ENCODE measurements around the gene WDR90. TPM values are rescaled to one million over a fixed set of nuclear protein-coding genes. Genes with fewer than 3 reads are reported as not detected.

The WDR90 gene
- total RNA-seq, 4 donors from 2014 or later: 2.9 to 9.8 (median 6.5) TPM

GRCh38 chr16:675884-676564 lies 26.9 kb downstream of the WDR90 start:
- in situ Hi-C loops (cut with MboI; ENCODE audit: low sequenced_read_pairs in 4 of 4): no loop called here
- ATAC-seq: no peak

GRCh38 chr16:676565-676902 lies 27.4 kb downstream of the WDR90 start:
- ATAC-seq (no peak), DNase-seq (no peak)
- H3K27me3 ChIP-seq: no peaks in the 10 kb centered on the region
- peaks cover 0 to 24% of the 10 kb centered on the region in 2 donors for H3K36me3 ChIP-seq
- H3K4me1 ChIP-seq: peaks cover 8 to 16% of the 10 kb centered on the region in 2 donors
- in situ Hi-C loops (cut with MboI; ENCODE audit: low sequenced_read_pairs in 4 of 4): no loop called here
- H3K27ac ChIP-seq: no peak overlapping the region
- no peak overlapping the region for H3K4me3 ChIP-seq
- no peak for TF ChIP-seq CTCF (IDR thresholded peaks at IDR 0.05 in 4 of 5, conservative IDR thresholded peaks at IDR 0.05 in 1 of 5)
- no peak for TF ChIP-seq POLR2A (IDR thresholded peaks at IDR 0.05)
- H3K9me3 ChIP-seq: no peaks in the 10 kb centered on the region
- intact Hi-C loops (cut with DNase I; ENCODE audit: low total_unique reads): no loop called here

More at GRCh38 chr16:675884-676564, 26.9 kb downstream of the WDR90 start:
- H3K36me3 ChIP-seq: peaks cover 0 to 27% of the 10 kb centered on the region in 2 donors
- intact Hi-C loops (cut with DNase I; ENCODE audit: low total_unique reads): no loop called here
- H3K4me3 ChIP-seq: peak overlapping the region in 2 of 4 donors; percentile 21 to 24
- no peak for DNase-seq
- TF ChIP-seq POLR2A (IDR thresholded peaks at IDR 0.05): no peak
- TF ChIP-seq CTCF (IDR thresholded peaks at IDR 0.05 in 4 of 5, conservative IDR thresholded peaks at IDR 0.05 in 1 of 5): no peak
- peaks cover 3 to 11% of the 10 kb centered on the region in 2 donors for H3K4me1 ChIP-seq
- H3K9me3 ChIP-seq: no peaks in the 10 kb centered on the region
- H3K27me3 ChIP-seq: no peaks in the 10 kb centered on the region
- no peak overlapping the region for H3K27ac ChIP-seq

- peaks cover 0 to 26% of the 10 kb centered on the region in 2 donors for H3K36me3 ChIP-seq
- H3K27me3 ChIP-seq: no peaks in the 10 kb centered on the region
- TF ChIP-seq POLR2A (IDR thresholded peaks at IDR 0.05): no peak
- TF ChIP-seq CTCF (IDR thresholded peaks at IDR 0.05 in 4 of 5, conservative IDR thresholded peaks at IDR 0.05 in 1 of 5): no peak
- no peaks in the 10 kb centered on the region for H3K9me3 ChIP-seq
- H3K4me1 ChIP-seq: peaks cover 12 to 20% of the 10 kb centered on the region in 2 donors
- H3K4me3 ChIP-seq: no peak overlapping the region
- in situ Hi-C loops (cut with MboI; ENCODE audit: low sequenced_read_pairs in 4 of 4) (no loop called here), intact Hi-C loops (cut with DNase I; ENCODE audit: low total_unique reads) (no loop called here)
- no peak for DNase-seq
- H3K27ac ChIP-seq: no peak overlapping the region
- ATAC-seq: no peak
These were observed 27.7 kb downstream of the WDR90 start for GRCh38 chr16:676913-677312.

- Histone ChIP-seq H3K27me3 (no peaks in the 10 kb centered on the region), H3K4me3 (no peak overlapping the region), H3K27ac (no peak overlapping the region), H3K4me1 (peaks cover 15 to 27% of the 10 kb centered on the region in 2 donors), H3K9me3 (no peaks in the 10 kb centered on the region), H3K36me3 (peaks cover 0 to 26% of the 10 kb centered on the region in 2 donors)
- intact Hi-C loops (cut with DNase I; ENCODE audit: low total_unique reads) (no loop called here), in situ Hi-C loops (cut with MboI; ENCODE audit: low sequenced_read_pairs in 4 of 4) (no loop called here)
- TF ChIP-seq CTCF (IDR thresholded peaks at IDR 0.05 in 4 of 5, conservative IDR thresholded peaks at IDR 0.05 in 1 of 5): no peak
- no peak for ATAC-seq
- DNase-seq: peak in 1 of 2 donors; percentile 16
These were observed 28.4 kb downstream of the WDR90 start for GRCh38 chr16:677316-678190.
